Adrenal gland (tissue), 5 donors: ENCODE results near the gene SRBD1.

ENCODE experiments used
- POLR2A ChIP-seq, 2 donors: fragments of 450-650 bp; IDR thresholded peaks; one replicate each; pipeline ENCODE4 v1.6.1; 2017; ENCODE audit warnings: antibody characterized with exemption in 2 of 2, mild to moderate bottlenecking in 2 of 2, moderate library complexity in 1 of 2
- TF ChIP-seq, protein P1 (sequence below), 6 experiments: fragments of 450-650 bp in 4 of 6; fragments of 200-600 bp in 2 of 6; sonication (generic) in 1 of 6; IDR thresholded peaks; 1 replicate in 5 of 6; 2 replicates in 1 of 6; pipeline versions ENCODE4 v1.5.1 to v1.8.0; 2016 to 2021; ENCODE audit warnings: antibody characterized with exemption in 6 of 6, mild to moderate bottlenecking in 2 of 6, moderate library complexity in 1 of 6
- donor health status: DM: no; HTN: no; CAD: no.

DNA sequence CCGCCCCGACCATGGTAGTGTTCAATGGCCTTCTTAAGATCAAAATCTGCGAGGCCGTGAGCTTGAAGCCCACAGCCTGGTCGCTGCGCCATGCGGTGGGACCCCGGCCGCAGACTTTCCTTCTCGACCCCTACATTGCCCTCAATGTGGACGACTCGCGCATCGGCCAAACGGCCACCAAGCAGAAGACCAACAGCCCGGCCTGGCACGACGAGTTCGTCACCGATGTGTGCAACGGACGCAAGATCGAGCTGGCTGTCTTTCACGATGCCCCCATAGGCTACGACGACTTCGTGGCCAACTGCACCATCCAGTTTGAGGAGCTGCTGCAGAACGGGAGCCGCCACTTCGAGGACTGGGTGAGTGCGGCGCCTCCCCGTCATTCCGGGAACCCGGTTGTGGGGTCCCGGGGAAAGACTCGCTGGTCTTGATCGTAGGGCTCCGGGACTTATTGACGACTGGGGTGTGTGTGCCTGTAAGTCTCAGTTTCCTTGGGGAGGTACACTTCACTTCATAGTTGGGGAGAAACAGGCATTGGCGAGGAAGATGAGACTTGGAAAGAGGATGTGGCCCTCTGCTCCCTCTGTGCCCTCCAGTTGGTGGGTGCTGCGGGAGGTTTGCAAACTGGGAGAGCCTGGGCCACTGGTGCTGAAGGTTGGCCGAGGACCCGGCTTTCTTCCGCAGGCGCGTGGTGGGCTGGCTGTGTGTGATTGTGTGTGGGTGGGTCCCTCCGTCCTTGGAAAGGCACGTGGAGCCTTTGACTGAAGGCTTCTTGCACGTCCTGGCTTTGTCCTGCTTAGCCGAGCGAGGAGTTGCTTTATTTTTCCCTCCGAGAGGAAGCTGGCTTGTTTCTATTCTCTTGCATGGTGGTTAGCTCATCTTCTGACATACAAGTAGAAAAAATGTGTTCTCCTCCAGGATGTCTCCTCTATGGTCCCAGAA is 41.3 kb upstream of the SRBD1 start:
- TF ChIP-seq, protein P1, sequence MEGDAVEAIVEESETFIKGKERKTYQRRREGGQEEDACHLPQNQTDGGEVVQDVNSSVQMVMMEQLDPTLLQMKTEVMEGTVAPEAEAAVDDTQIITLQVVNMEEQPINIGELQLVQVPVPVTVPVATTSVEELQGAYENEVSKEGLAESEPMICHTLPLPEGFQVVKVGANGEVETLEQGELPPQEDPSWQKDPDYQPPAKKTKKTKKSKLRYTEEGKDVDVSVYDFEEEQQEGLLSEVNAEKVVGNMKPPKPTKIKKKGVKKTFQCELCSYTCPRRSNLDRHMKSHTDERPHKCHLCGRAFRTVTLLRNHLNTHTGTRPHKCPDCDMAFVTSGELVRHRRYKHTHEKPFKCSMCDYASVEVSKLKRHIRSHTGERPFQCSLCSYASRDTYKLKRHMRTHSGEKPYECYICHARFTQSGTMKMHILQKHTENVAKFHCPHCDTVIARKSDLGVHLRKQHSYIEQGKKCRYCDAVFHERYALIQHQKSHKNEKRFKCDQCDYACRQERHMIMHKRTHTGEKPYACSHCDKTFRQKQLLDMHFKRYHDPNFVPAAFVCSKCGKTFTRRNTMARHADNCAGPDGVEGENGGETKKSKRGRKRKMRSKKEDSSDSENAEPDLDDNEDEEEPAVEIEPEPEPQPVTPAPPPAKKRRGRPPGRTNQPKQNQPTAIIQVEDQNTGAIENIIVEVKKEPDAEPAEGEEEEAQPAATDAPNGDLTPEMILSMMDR (IDR thresholded peaks at IDR 0.05) = no peak
- no peak for TF ChIP-seq POLR2A (IDR thresholded peaks at IDR 0.05)
